ENCODE data around the gene TP53I13. TPM values are rescaled to one million over a fixed set of nuclear protein-coding genes. Genes with fewer than 3 reads are reported as not detected.
A peak's percentile ranks its signal among the peaks of the same experiment; 100 is the strongest.

The TP53I13 gene
- total RNA-seq, 4 donors from 2014 or later = 41.5 to 57.3 (median 52.1) TPM

GRCh38 chr17:29566473-29567303 lies 1.8 kb upstream of the TP53I13 start, which contains the start of gene ABHD15:
Gene ABHD15 (minus strand): TSS chr17:29567037. CDS start chr17:29566966, 71 bp downstream.
- WGBS, 2 donors (ENCODE audit: low coverage in 1 of 2) = no CpG with 5 or more reads among the region's 94 CpGs

GRCh38 chr17:29567304-29567553 lies 1.3 kb upstream of the TP53I13 start:
- H3K27ac ChIP-seq = peak overlapping the region; percentile 66 to 93 (median 89)
- peaks cover 0 to 76% (median 7%) of the 10 kb centered on the region in 3 donors for H3K4me1 ChIP-seq

More at GRCh38 chr17:29566473-29567303, 1.8 kb upstream of the TP53I13 start, which contains the start of gene ABHD15:
- Histone ChIP-seq H3K27ac (peak within 1 kb of the TSS; percentile 66 to 93 (median 89)), H3K4me3 (peak within 1 kb of the TSS; percentile 48 to 85), H3K4me1 (peaks cover 0 to 76% (median 9%) of the 10 kb centered on the region in 3 donors), H3K9me3 (no peaks in the 10 kb centered on the region), H3K27me3 (no peaks in the 10 kb centered on the region), H3K36me3 (peaks cover 0 to 15% of the 10 kb centered on the region in 2 donors)
- ATAC-seq = peak; percentile 82
- TF ChIP-seq EP300 (IDR thresholded peaks at IDR 0.05) (no peak), CTCF (IDR thresholded peaks at IDR 0.05) (peak in 2 of 4 experiments; percentile 14 to 16), POLR2A (IDR thresholded peaks at IDR 0.05) (peak; percentile 28 to 50), POLR2AphosphoS5 (IDR thresholded peaks at IDR 0.05) (peak; percentile 62)

GRCh38 chr17:29567554-29568330 lies 759 bp upstream of the TP53I13 start:
- Histone ChIP-seq H3K4me3 (peak overlapping the region; percentile 48 to 85), H3K4me1 (peaks cover 0 to 79% (median 12%) of the 10 kb centered on the region in 3 donors), H3K27ac (peak overlapping the region; percentile 66 to 93 (median 89)), H3K9me3 (no peaks in the 10 kb centered on the region), H3K36me3 (peaks cover 0 to 10% of the 10 kb centered on the region in 2 donors), H3K27me3 (no peaks in the 10 kb centered on the region)
- ATAC-seq = peak; percentile 30
- 0% methylated on average over 2 of the region's 63 CpGs; no CpG with 5 or more reads in 1 of the 2 donors for WGBS, 2 donors (ENCODE audit: low coverage in 1 of 2)
- TF ChIP-seq POLR2AphosphoS5 (IDR thresholded peaks at IDR 0.05) (no peak), CTCF (IDR thresholded peaks at IDR 0.05) (peak in 3 of 4 experiments; percentile 44 to 53 (median 46))

More at GRCh38 chr17:29567304-29567553, 1.3 kb upstream of the TP53I13 start:
- Histone ChIP-seq H3K27me3 (no peaks in the 10 kb centered on the region), H3K4me3 (peak overlapping the region; percentile 48 to 85), H3K9me3 (no peaks in the 10 kb centered on the region), H3K36me3 (peaks cover 0 to 15% of the 10 kb centered on the region in 2 donors)
- WGBS, 2 donors (ENCODE audit: low coverage in 1 of 2) = no CpG with 5 or more reads among the region's 27 CpGs
- no peak for TF ChIP-seq POLR2A (IDR thresholded peaks at IDR 0.05)
- no peak for TF ChIP-seq EP300 (IDR thresholded peaks at IDR 0.05)
- no peak for TF ChIP-seq POLR2AphosphoS5 (IDR thresholded peaks at IDR 0.05)
- TF ChIP-seq CTCF (IDR thresholded peaks at IDR 0.05) = no peak
- peak; percentile 1 for ATAC-seq

- Histone ChIP-seq H3K9me3 (no peaks in the 10 kb centered on the region), H3K27me3 (no peaks in the 10 kb centered on the region), H3K4me3 (peak overlapping the region; percentile 48 to 85), H3K27ac (peak overlapping the region; percentile 39 to 93 (median 89)), H3K36me3 (peaks cover 0 to 20% of the 10 kb centered on the region in 2 donors), H3K4me1 (peaks cover 0 to 81% (median 18%) of the 10 kb centered on the region in 3 donors)
- ATAC-seq = no peak
- 51 to 81% methylated on average over 7 to 13 of the region's 14 CpGs for WGBS, 2 donors (ENCODE audit: low coverage in 1 of 2)
- TF ChIP-seq POLR2AphosphoS5 (IDR thresholded peaks at IDR 0.05) (no peak), POLR2A (IDR thresholded peaks at IDR 0.05) (no peak), CTCF (IDR thresholded peaks at IDR 0.05) (no peak), EP300 (IDR thresholded peaks at IDR 0.05) (no peak)
Measured at GRCh38 chr17:29569245-29569950, 897 bp downstream of the TP53I13 start.
